GM18870 (cell line): ENCODE data around the gene POLD4.

ENCODE experiments used
- ATAC-seq: cut with Tn5 transposase; IDR thresholded peaks from one replicate; pipeline ENCODE4 v1.9.1; 2021; ENCODE audit warnings: moderate library complexity; ENCODE audit not compliant: unreplicated experiment

POLD4 gene

DNA sequence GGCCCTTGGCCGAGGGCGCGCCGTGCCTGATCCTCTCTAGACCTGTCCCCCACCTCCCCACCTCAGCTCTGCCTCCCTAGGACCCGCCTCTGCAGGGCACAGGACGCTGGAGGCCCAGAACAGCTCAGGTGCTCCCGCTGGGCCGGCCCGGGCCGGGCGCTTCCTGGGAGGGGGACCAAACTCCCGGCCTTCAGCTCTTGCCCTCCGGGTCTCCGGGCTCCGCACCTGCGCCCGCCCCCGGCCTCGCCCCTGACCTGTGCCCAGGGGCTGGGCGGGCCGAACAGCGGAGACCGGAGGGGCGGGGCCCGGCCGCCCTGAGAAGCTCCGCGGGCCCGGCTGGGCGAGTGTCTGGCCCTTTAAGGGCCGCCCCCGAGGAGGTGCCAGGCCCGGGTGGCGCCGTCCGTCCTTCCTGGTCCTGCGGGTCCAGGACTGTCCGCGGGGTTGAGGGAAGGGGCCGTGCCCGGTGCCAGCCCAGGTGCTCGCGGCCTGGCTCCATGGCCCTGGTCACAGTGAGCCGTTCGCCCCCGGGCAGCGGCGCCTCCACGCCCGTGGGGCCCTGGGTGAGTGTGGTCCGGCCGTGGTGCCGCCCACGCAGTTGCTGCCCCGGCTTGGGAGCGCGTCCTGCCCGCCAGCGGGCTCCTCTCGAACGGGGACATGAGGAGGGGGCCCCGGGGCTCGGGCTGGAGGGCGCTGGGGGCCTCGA is 50.1 kb downstream of the POLD4 start, which contains the start of gene SSH3:
Gene SSH3, plus strand, starts transcription at position 399 of the 703 bp plus-strand sequence. Its CDS starts 96 bp downstream, at position 495.
- ATAC-seq = no peak

DNA sequence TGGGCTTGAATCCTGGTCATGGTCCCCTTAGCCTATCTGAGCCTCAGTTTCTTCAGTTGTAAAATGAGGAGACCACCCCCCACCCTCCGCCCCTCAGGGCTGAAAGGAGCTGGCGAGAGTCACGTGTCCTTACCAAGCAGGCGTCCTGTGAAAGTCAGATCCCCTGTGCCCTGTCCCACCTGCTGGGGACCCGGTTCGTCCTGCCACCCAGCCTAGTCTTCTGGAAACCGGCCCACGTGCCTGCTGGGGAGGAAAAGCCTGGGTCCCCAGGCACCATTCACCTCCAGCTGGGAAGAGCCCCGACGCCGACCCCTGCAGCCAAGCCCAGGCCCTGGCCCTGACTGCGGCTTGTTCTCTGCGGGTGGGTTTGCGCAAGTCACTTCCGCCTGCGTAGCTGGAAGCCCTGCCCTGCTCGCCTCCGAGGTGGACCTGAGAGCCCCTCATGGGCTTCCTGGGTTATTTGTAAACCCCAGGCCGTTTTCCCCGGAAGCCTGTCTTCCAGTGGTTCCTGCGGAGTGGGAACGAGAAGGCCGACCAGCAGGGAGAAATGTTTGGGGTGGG is 50.7 kb downstream of the POLD4 start:
- ATAC-seq = no peak

- ATAC-seq = no peak
These were observed 51.3 kb downstream of the POLD4 start for GRCh38 chr11:67301951-67302516.

DNA sequence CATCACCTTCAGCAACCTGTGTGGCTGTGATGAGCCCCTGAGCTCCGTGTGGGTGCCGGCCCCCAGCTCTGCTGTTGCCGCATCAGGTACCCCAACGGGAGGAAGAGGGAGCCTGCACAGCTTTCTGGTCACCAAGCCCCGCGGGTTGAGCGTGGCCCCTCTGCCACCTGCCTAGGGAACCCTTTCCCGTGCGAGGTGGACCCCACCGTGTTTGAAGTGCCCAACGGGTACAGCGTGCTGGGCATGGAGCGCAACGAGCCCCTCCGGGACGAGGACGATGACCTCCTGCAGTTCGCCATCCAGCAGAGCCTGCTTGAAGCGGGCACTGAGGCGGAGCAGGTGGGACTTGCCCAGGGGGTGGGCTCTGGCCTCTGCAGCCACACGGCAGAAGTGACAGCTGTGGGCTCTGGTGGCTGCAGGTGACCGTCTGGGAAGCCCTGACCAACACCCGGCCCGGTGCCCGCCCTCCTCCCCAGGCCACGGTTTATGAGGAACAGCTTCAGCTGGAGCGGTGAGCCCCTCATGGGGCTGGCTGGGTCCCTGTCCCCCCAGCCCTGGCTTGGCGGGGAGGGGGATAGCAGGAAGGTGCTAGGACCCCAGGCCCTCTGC is 51.9 kb downstream of the POLD4 start:
- no peak for ATAC-seq
